AG04450 (cell line): ENCODE data around the gene AURKAIP1. TPM values are rescaled to one million over a fixed set of nuclear protein-coding genes. Genes with fewer than 3 reads are reported as not detected.

ENCODE experiments used
- CTCF ChIA-PET: fragments of 300-600, 350-600 bp; formaldehyde crosslinking; extraction: SDS; loops from one replicate; lab custom pipeline; 2022; ENCODE audit warnings: antibody characterized with exemption, inconsistent platforms; lab: Charles Lee
- POLR2A ChIA-PET: fragments of 350-600 bp; formaldehyde crosslinking; extraction: SDS; loops from one replicate; lab custom pipeline; 2021; ENCODE audit warnings: antibody characterized with exemption, inconsistent platforms; lab: Yijun Ruan, JAX
- DNase-seq: peaks from one replicate; pipeline ENCODE4 v3.0.0-alpha.2; 2011; ENCODE audit warnings: low read depth, low spot score
- H3K27ac ChIP-seq: one replicate; pipeline ENCODE4 v1.5.1; 2012; ENCODE audit warnings: low read depth, low read length, control low read depth
- H3K27me3 ChIP-seq: one replicate; pipeline ENCODE4 v1.6.0; 2012; ENCODE audit warnings: low read length; ENCODE audit not compliant: control insufficient read depth, insufficient read depth
- H3K4me3 ChIP-seq: 2 replicates; pipeline ENCODE4 v1.5.1; 2011; ENCODE audit warnings: mild to moderate bottlenecking, low read depth, low read length, control low read depth
- H3K9me3 ChIP-seq: 2 replicates; pipeline ENCODE4 v1.5.1; 2012; ENCODE audit warnings: low read length; ENCODE audit not compliant: control insufficient read depth, insufficient read depth
- polyA minus RNA-seq: library from RNA; depleted of rRNA, polyadenylated mRNA; stranded (reverse); fragments of >200 nt; gene quantifications from 2 replicates; pipeline ENCODE4 v1.2.3, GENCODE V29; 2011; rRNA and poly(A)+ RNA removed
- polyA plus RNA-seq: library from polyadenylated mRNA; depleted of rRNA; stranded (reverse); fragments of >200 nt; gene quantifications from 2 replicates; pipeline ENCODE4 v1.2.3, GENCODE V29; 2011; rRNA removed
- TF ChIP-seq, protein P1 (sequence below): IDR thresholded peaks from 2 replicates; pipeline ENCODE4 v1.5.1; 2011; ENCODE audit warnings: low read depth, low read length, control low read depth, inconsistent platforms

AURKAIP1 gene
- polyA plus RNA-seq: 54.3 and 71.2 TPM in 2 replicates
- polyA minus RNA-seq: 17.7 and 23.9 TPM in 2 replicates

- H3K9me3 ChIP-seq: peaks cover 4% of the 10 kb centered on the region; the same call in 1 of the 2 replicates
- H3K27me3 ChIP-seq: no peaks in the 10 kb centered on the region
- ChIA-PET POLR2A (interaction anchor here (0.6 to 2.2 kb wide), 22 partner anchors 10 to 195 kb away, joined by 3 to 16 read pairs (median 4); partner anchors contain the start of genes ATAD3A, CCNL2, MRPL20 and MXRA8), CTCF (interaction anchor here (0.5 kb wide), 1 partner anchor 66 kb away, joined by 3 read pairs; no protein-coding TSS in a partner anchor)
- TF ChIP-seq, protein P1, sequence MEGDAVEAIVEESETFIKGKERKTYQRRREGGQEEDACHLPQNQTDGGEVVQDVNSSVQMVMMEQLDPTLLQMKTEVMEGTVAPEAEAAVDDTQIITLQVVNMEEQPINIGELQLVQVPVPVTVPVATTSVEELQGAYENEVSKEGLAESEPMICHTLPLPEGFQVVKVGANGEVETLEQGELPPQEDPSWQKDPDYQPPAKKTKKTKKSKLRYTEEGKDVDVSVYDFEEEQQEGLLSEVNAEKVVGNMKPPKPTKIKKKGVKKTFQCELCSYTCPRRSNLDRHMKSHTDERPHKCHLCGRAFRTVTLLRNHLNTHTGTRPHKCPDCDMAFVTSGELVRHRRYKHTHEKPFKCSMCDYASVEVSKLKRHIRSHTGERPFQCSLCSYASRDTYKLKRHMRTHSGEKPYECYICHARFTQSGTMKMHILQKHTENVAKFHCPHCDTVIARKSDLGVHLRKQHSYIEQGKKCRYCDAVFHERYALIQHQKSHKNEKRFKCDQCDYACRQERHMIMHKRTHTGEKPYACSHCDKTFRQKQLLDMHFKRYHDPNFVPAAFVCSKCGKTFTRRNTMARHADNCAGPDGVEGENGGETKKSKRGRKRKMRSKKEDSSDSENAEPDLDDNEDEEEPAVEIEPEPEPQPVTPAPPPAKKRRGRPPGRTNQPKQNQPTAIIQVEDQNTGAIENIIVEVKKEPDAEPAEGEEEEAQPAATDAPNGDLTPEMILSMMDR: peak; percentile 47
- peak within 1 kb of the TSS; percentile 85 for H3K27ac ChIP-seq
- DNase-seq: peak; percentile 100
- H3K4me3 ChIP-seq: peak within 1 kb of the TSS; percentile 83
These were observed at the start of gene AURKAIP1 for GRCh38 chr1:1374929-1375662. TSS of gene AURKAIP1 (minus strand) at chr1:1375207. CDS start at chr1:1374756, 451 bp downstream.

DNA sequence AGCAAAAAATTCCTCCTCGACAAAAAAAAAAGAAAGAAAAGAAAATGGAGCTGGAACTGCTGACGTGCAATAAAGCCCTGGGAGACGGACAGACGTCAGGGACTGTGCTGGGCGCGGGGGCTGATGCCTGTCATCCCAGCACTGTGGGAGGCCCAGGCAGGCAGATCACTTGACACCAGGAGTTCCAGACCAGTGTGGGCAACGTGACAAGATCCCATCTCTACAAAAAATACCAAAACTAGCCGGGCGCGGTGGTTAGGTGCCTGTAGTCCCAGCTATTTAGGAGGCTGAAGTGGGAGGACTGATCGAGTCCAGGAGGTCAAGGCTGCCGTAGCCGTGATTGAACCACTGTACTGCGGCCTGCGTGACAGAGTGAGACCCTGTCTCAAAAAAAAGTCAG lies 49.7 kb upstream of the AURKAIP1 start:
- TF ChIP-seq, protein P1: no peak
- no peak overlapping the region for H3K4me3 ChIP-seq
- peaks cover 3% of the 10 kb centered on the region; the same call in 1 of the 2 replicates for H3K9me3 ChIP-seq
- H3K27me3 ChIP-seq: no peaks in the 10 kb centered on the region
- H3K27ac ChIP-seq: no peak overlapping the region
- ChIA-PET POLR2A (no interaction called here), CTCF (interaction anchor here (1.5 kb wide), 1 partner anchor 16 kb away, joined by 5 read pairs; no protein-coding TSS in a partner anchor)
- DNase-seq: no peak

GRCh38 chr1:1423245-1423597 lies 48.2 kb upstream of the AURKAIP1 start:
- peaks cover 2% of the 10 kb centered on the region; the same call in 1 of the 2 replicates for H3K9me3 ChIP-seq
- CTCF ChIA-PET: no interaction called here

GRCh38 chr1:1422465-1423244 lies 47.6 kb upstream of the AURKAIP1 start:
- CTCF ChIA-PET: no interaction called here

More at GRCh38 chr1:1423245-1423597, 48.2 kb upstream of the AURKAIP1 start:
- no peak overlapping the region for H3K27ac ChIP-seq
- TF ChIP-seq, protein P1: no peak
- POLR2A ChIA-PET: no interaction called here
- no peaks in the 10 kb centered on the region for H3K27me3 ChIP-seq
- H3K4me3 ChIP-seq: no peak overlapping the region
- no peak for DNase-seq

More at GRCh38 chr1:1422465-1423244, 47.6 kb upstream of the AURKAIP1 start:
- POLR2A ChIA-PET: interaction anchor here (0.6 kb wide), 1 partner anchor 63 kb away, joined by 7 read pairs; no protein-coding TSS in a partner anchor
- no peaks in the 10 kb centered on the region; the same call in 1 of the 2 replicates for H3K9me3 ChIP-seq
- no peak overlapping the region for H3K27ac ChIP-seq
- H3K27me3 ChIP-seq: no peaks in the 10 kb centered on the region
- TF ChIP-seq, protein P1: no peak
- no peak for DNase-seq
- H3K4me3 ChIP-seq: no peak overlapping the region
